NCI-H1105 treated with DMSO at 0.1 percent for 48 hours (cell line): ENCODE data around the gene JAK3.
"Not testable (repeated sequence)": the region's sequence is repeated elsewhere in the genome, so short reads cannot be mapped to it uniquely, and the experiment has no call there.

ENCODE experiments used
- DNase-seq: peaks from one replicate; lab custom pipeline; 2025; lab: John Stamatoyannopoulos, UW

JAK3 gene

DNA sequence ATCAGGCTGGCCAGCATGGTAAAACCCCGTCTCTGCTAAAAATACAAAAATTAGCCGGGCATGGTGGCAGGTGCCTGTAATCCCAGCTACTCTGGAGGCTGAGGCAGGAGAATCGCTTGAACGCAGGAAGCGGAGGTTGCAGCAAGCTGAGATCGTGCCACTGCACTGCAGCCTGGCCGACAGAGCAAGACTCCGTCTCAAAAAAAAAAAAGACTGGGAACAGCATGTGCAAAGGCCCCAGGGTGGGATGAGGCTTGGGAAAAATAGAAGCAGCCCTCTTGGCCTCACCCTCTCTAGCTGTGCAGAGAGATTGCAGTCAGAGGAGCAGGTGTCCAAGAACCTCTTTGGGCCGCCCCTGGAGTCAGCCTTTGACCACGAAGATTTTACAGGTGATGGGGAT lies 69.9 kb downstream of the JAK3 start:
- DNase-seq = not testable (repeated sequence)

DNA sequence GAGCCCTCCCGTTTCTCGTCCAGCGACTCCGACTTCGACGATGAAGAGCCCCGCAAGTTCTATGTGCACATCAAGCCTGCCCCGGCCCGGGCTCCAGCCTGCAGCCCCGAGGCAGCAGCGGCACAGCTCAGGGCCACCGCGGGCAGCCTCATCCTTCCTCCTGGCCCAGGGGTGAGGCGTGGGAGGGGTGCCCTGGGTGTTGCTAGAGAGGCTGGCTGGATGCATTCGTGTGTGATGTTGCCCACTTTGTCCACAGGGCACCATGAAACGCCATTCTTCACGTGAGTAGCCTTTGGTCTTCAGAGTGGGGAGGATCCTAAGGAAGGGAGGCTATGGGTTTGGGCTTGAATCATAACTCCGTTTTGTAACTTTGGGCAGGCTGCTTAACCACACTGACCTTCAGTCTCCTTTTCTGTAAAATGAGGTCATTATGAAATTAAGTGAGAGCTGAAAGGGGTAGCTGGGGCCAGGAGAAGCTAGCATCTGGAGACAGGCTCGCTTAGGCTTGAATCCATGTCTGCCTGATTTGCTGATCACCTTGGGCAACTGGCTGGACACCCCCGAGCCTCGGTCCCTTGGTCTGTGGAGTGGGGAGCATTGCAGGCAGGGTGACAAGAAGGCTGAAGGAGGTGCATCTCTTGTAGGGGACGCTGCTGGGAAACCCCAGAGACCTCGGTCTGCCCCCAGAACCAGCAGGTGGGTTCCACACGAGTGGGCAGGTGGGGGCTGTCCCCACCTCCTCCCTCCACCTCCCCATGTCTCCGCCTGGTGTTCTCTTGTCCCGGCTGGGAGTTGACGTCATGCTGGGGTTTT lies 71.6 kb downstream of the JAK3 start:
- DNase-seq = no peak

DNA sequence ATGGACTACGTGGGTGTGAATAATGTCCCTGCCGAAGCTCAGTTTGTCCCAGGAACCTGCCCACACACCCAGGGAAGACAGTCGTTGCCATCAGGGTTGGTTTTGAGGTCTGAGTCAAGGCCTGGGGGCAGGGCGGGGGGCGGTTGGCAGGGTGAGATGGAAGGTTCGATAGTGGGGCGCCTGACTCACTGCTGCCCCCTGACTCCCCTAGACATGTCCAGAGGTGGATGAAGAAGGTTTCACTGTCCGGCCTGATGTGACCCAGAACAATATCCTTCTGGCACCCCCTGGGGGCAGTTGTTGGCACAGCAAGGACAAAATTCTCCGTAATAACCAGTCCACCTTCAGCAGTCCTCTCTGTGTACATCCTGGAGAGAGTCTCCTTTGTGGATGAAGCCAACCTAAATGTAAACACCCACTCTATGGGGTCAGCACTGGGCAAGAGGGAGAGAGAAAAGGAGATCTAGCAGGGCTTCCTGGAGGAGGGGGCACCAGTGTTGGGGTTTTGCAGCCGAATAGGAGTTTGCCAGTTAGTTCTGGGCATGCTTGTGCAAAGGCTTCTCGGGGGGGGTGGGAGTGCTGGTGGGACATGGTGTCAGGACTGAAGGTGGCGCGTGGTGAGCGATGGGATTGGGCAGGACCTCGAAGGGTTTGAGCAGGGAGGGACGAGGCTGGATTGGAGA lies 72.4 kb downstream of the JAK3 start:
- no peak for DNase-seq
